ENCODE measurements around the gene NAA40. TPM values are rescaled to one million over a fixed set of nuclear protein-coding genes. Genes with fewer than 3 reads are reported as not detected.

NAA40 gene
- total and polyA plus RNA-seq, 2 of the 13 experiments (the other 11 are each of a cell fraction or from before 2014, with no cell fraction given) = 11.1 to 17.9 TPM

GRCh38 chr11:63938479-63939396 lies at the start of gene NAA40 (continued):
- TF ChIP-seq ZHX2 (IDR thresholded peaks at IDR 0.05; ENCODE audit: low read depth) (peak; percentile 56), ZHX2 (CRISPR knock-in tag; IDR thresholded peaks at IDR 0.05; ENCODE audit: borderline replicate concordance) (no peak), ZNF572 (CRISPR knock-in tag; IDR thresholded peaks at IDR 0.05) (no peak), ZNF772 (CRISPR knock-in tag; IDR thresholded peaks at IDR 0.05) (0 out of 2 replicates have a peak, but pooled peaks have one; percentile 39), ZNF670 (CRISPR knock-in tag; IDR thresholded peaks at IDR 0.05; ENCODE audit: borderline replicate concordance) (peak; percentile 27; the same call in 1 of the 2 replicates), POLR2G (IDR thresholded peaks at IDR 0.05; ENCODE audit: low read depth, low read length) (peak; percentile 47; the same call in 1 of the 2 replicates), SOX6 (IDR thresholded peaks at IDR 0.05) (no peak), SOX6 (CRISPR knock-in tag; IDR thresholded peaks at IDR 0.05) (0 out of 2 replicates have a peak, but pooled peaks have one; percentile 10), IKZF4 (CRISPR knock-in tag; IDR thresholded peaks at IDR 0.05; ENCODE audit: borderline replicate concordance, low read depth, not compliant biosample characterization) (no peak), ZBTB25 (CRISPR knock-in tag; IDR thresholded peaks at IDR 0.05) (peak; percentile 43; the same call in 1 of the 2 replicates), CCDC6 (CRISPR knock-in tag; IDR thresholded peaks at IDR 0.05) (0 out of 2 replicates have a peak, but pooled peaks have one; percentile 72), SRSF1 (optimal IDR thresholded peaks at IDR 0.05; ENCODE audit: low read depth, low read length) (peak; percentile 24), HDAC6 (IDR thresholded peaks at IDR 0.05; ENCODE audit: low read depth, low read length) (no peak), BORCS8-MEF2B (CRISPR knock-in tag; IDR thresholded peaks at IDR 0.05) (no peak), IRF2 (CRISPR knock-in tag; IDR thresholded peaks at IDR 0.05) (0 out of 2 replicates have a peak, but pooled peaks have one; percentile 41), GRHL1 (CRISPR knock-in tag; conservative IDR thresholded peaks at IDR 0.05) (no peak), E2F1 (CRISPR knock-in tag; IDR thresholded peaks at IDR 0.05) (peak; percentile 54; the same call in 1 of the 2 replicates)
